Liver (tissue), 9 donors: Measurements from ENCODE around the gene CREB3L2. TPM values are rescaled to one million over a fixed set of nuclear protein-coding genes. Genes with fewer than 3 reads are reported as not detected.

Source experiments
- DNase-seq: peaks from one replicate; pipeline ENCODE4 v3.0.0-alpha.2; 2017; ENCODE audit warnings: low spot score
- H3K27ac ChIP-seq, 2 donors: one replicate each; pipeline ENCODE4 v1.7.0; 2013; ENCODE audit warnings: inconsistent platforms in 2 of 2, low read length in 2 of 2, control low read depth in 1 of 2, low read depth in 1 of 2, mild to moderate bottlenecking in 1 of 2
- H3K27me3 ChIP-seq, 4 donors: one replicate each; pipeline versions ENCODE4 v1.6.1 to v1.7.0; 2013; ENCODE audit warnings: low read length in 3 of 4, inconsistent platforms in 1 of 4, mild to moderate bottlenecking in 1 of 4, moderate library complexity in 1 of 4; ENCODE audit not compliant: control insufficient read depth in 4 of 4, insufficient read depth in 4 of 4
- H3K36me3 ChIP-seq, 4 donors: one replicate each; pipeline versions ENCODE4 v1.6.1 to v1.7.0; 2013; ENCODE audit warnings: low read length in 3 of 4, mild to moderate bottlenecking in 3 of 4, low read depth in 1 of 4, moderate library complexity in 1 of 4; ENCODE audit not compliant: control insufficient read depth in 4 of 4, insufficient read depth in 3 of 4
- H3K4me1 ChIP-seq, 4 donors: one replicate each; pipeline versions ENCODE4 v1.6.1 to v1.7.0; 2013; ENCODE audit warnings: low read length in 3 of 4, mild to moderate bottlenecking in 3 of 4, moderate library complexity in 1 of 4; ENCODE audit not compliant: control insufficient read depth in 4 of 4, insufficient read depth in 4 of 4
- H3K4me3 ChIP-seq, 3 donors: one replicate each; pipeline versions ENCODE4 v1.6.1 to v1.7.0; 2013; ENCODE audit warnings: low read length in 3 of 3, control low read depth in 1 of 3, low read depth in 1 of 3, mild to moderate bottlenecking in 1 of 3
- H3K9ac ChIP-seq, 2 donors: one replicate each; pipeline ENCODE4 v1.7.0; 2013; ENCODE audit warnings: low read length in 2 of 2, mild to moderate bottlenecking in 2 of 2, moderate library complexity in 2 of 2, control low read depth in 1 of 2, low read depth in 1 of 2
- H3K9me3 ChIP-seq, 4 donors: one replicate each; pipeline versions ENCODE4 v1.6.1 to v1.7.0; 2013; ENCODE audit warnings: low read length in 3 of 4; ENCODE audit not compliant: control insufficient read depth in 4 of 4
- EGR1 ChIP-seq, 2 donors: IDR thresholded peaks; 2 replicates each; pipeline ENCODE4 v1.6.1; 2016 to 2018; ENCODE audit warnings: antibody characterized with exemption in 2 of 2, low read depth in 2 of 2
- FOXA1 ChIP-seq: IDR thresholded peaks from 2 replicates; pipeline ENCODE4 v1.6.1; 2016; ENCODE audit warnings: antibody characterized with exemption
- FOXA2 ChIP-seq: IDR thresholded peaks from 2 replicates; pipeline ENCODE4 v1.6.1; 2016; ENCODE audit warnings: antibody characterized with exemption
- GABPA ChIP-seq, 2 donors: IDR thresholded peaks in 1 of 2; conservative IDR thresholded peaks in 1 of 2; 2 replicates each; pipeline ENCODE4 v1.6.1; 2016; ENCODE audit warnings: antibody characterized with exemption in 2 of 2, mild to moderate bottlenecking in 1 of 2, moderate library complexity in 1 of 2
- HNF4A ChIP-seq, 2 donors: conservative IDR thresholded peaks; 2 replicates each; pipeline ENCODE4 v1.6.1; 2016; ENCODE audit warnings: antibody characterized with exemption in 2 of 2, mild to moderate bottlenecking in 2 of 2
- HNF4G ChIP-seq: IDR thresholded peaks from 2 replicates; pipeline ENCODE4 v1.6.1; 2016; ENCODE audit warnings: antibody characterized with exemption
- JUND ChIP-seq, 2 donors: IDR thresholded peaks; 2 replicates each; pipeline ENCODE4 v1.6.1; 2016; ENCODE audit warnings: antibody characterized with exemption in 2 of 2
- NR2F2 ChIP-seq: IDR thresholded peaks from 2 replicates; pipeline ENCODE4 v1.6.1; 2016; ENCODE audit warnings: antibody characterized with exemption
- RAD21 ChIP-seq, 2 donors: IDR thresholded peaks; 2 replicates each; pipeline ENCODE4 v1.6.1; 2016; ENCODE audit warnings: antibody characterized with exemption in 2 of 2, mild to moderate bottlenecking in 2 of 2
- RXRA ChIP-seq, 2 donors: IDR thresholded peaks; 2 replicates each; pipeline ENCODE4 v1.6.1; 2017 to 2018; ENCODE audit warnings: antibody characterized with exemption in 2 of 2, mild to moderate bottlenecking in 1 of 2
- SP1 ChIP-seq: IDR thresholded peaks from 2 replicates; pipeline ENCODE4 v1.6.1; 2018; ENCODE audit warnings: antibody characterized with exemption, mild to moderate bottlenecking
- TAF1 ChIP-seq: conservative IDR thresholded peaks from 2 replicates; pipeline ENCODE4 v1.6.1; 2016; ENCODE audit warnings: antibody characterized with exemption, mild to moderate bottlenecking
- YY1 ChIP-seq: IDR thresholded peaks from 2 replicates; pipeline ENCODE4 v1.6.1; 2016; ENCODE audit warnings: antibody characterized with exemption, mild to moderate bottlenecking
- WGBS: extraction: QIAGEN DNeasy Blood & Tissue Kit; methylation state at CpG from one replicate; pipeline ENCODE4 v1.1.7; 2013; 5-methylcytosine and 5-hydroxymethylcytosine counted together
- polyA plus RNA-seq, 2 donors: library from polyadenylated mRNA; stranded (reverse) in 1 of 2; unstranded in 1 of 2; fragments of 200-250 nt in 1 of 2; fragments of >200 nt in 1 of 2; fragmentation: Nextera tagmentation in 1 of 2; extraction: Ambion mirVana in 1 of 2; gene quantifications; one replicate each; pipeline versions ENCODE4 v1.2.1 to v1.2.3, GENCODE V29; 2013 to 2015
- total RNA-seq, 2 donors: library from RNA; depleted of rRNA; stranded (reverse); fragments of >200 nt; gene quantifications; one replicate each; pipeline ENCODE4 v1.2.3, GENCODE V29; 2014
- TF ChIP-seq, protein P1 (sequence below): IDR thresholded peaks from 2 replicates; pipeline ENCODE4 v1.6.1; 2016; ENCODE audit warnings: antibody characterized with exemption
- TF ChIP-seq, protein P2 (sequence below): IDR thresholded peaks from 2 replicates; pipeline ENCODE4 v1.6.1; 2016; ENCODE audit warnings: antibody characterized with exemption, mild to moderate bottlenecking
- TF ChIP-seq, protein P3 (sequence below): IDR thresholded peaks from 2 replicates; pipeline ENCODE4 v1.6.1; 2016; ENCODE audit warnings: antibody characterized with exemption
- TF ChIP-seq, protein P4 (sequence below): fragments of 150-350 bp; IDR thresholded peaks from 2 replicates; pipeline ENCODE4 v1.5.1; 2017; ENCODE audit warnings: improper control_type of control experiment, low read depth, low read length; ENCODE audit not compliant: missing input control
- TF ChIP-seq, protein P5 (sequence below): IDR thresholded peaks from 2 replicates; pipeline ENCODE4 v1.6.1; 2016; ENCODE audit warnings: antibody characterized with exemption
- donor health status: healthy.
- donor health status: healthy.
- donor health status: healthy.
- donor health status: healthy.
- donor health status: healthy.

Gene CREB3L2
- total and polyA plus RNA-seq, 4 donors, result 6.7 to 16.6 (median 9.9) TPM

DNA sequence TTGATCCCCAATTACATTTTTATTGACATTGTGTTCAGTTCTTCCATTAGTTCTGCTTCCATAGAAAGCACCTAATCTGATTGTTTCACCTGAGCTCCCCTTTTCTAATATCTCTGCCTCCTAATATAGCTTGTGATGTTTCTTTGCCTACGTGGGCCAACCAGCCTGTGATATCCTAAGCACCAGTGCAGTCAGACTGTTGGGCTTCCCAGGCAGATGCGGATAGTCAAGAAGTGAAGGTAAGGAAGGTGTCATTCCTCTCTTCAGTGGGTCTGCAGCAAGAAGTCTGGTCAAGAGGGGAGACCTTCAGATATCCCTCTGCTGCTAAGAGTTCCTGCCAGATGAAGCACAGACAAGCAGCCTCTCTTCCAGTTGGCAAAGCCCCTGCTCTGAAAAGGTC is 138.9 kb downstream of the CREB3L2 start:
- H3K4me1 ChIP-seq, result no peaks in the 10 kb centered on the region
- no peak for DNase-seq
- H3K27ac ChIP-seq, result no peak overlapping the region
- no peak overlapping the region for H3K4me3 ChIP-seq
- TF ChIP-seq HNF4G (no peak), SP1 (no peak), TAF1 (no peak), RAD21 (IDR thresholded peaks at IDR 0.05) (no peak), HNF4A (conservative IDR thresholded peaks at IDR 0.05) (no peak), NR2F2 (no peak), EGR1 (IDR thresholded peaks at IDR 0.05; ENCODE audit: low read depth in 2 of 2) (no peak), FOXA2 (no peak), FOXA1 (no peak), GABPA (IDR thresholded peaks at IDR 0.05 in 1 of 2, conservative IDR thresholded peaks at IDR 0.05 in 1 of 2) (no peak), RXRA (IDR thresholded peaks at IDR 0.05) (no peak), YY1 (no peak)
- TF ChIP-seq, protein P1, sequence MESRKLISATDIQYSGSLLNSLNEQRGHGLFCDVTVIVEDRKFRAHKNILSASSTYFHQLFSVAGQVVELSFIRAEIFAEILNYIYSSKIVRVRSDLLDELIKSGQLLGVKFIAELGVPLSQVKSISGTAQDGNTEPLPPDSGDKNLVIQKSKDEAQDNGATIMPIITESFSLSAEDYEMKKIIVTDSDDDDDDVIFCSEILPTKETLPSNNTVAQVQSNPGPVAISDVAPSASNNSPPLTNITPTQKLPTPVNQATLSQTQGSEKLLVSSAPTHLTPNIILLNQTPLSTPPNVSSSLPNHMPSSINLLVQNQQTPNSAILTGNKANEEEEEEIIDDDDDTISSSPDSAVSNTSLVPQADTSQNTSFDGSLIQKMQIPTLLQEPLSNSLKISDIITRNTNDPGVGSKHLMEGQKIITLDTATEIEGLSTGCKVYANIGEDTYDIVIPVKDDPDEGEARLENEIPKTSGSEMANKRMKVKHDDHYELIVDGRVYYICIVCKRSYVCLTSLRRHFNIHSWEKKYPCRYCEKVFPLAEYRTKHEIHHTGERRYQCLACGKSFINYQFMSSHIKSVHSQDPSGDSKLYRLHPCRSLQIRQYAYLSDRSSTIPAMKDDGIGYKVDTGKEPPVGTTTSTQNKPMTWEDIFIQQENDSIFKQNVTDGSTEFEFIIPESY, result no peak
- TF ChIP-seq, protein P2, sequence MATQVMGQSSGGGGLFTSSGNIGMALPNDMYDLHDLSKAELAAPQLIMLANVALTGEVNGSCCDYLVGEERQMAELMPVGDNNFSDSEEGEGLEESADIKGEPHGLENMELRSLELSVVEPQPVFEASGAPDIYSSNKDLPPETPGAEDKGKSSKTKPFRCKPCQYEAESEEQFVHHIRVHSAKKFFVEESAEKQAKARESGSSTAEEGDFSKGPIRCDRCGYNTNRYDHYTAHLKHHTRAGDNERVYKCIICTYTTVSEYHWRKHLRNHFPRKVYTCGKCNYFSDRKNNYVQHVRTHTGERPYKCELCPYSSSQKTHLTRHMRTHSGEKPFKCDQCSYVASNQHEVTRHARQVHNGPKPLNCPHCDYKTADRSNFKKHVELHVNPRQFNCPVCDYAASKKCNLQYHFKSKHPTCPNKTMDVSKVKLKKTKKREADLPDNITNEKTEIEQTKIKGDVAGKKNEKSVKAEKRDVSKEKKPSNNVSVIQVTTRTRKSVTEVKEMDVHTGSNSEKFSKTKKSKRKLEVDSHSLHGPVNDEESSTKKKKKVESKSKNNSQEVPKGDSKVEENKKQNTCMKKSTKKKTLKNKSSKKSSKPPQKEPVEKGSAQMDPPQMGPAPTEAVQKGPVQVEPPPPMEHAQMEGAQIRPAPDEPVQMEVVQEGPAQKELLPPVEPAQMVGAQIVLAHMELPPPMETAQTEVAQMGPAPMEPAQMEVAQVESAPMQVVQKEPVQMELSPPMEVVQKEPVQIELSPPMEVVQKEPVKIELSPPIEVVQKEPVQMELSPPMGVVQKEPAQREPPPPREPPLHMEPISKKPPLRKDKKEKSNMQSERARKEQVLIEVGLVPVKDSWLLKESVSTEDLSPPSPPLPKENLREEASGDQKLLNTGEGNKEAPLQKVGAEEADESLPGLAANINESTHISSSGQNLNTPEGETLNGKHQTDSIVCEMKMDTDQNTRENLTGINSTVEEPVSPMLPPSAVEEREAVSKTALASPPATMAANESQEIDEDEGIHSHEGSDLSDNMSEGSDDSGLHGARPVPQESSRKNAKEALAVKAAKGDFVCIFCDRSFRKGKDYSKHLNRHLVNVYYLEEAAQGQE, result no peak
- TF ChIP-seq, protein P3, sequence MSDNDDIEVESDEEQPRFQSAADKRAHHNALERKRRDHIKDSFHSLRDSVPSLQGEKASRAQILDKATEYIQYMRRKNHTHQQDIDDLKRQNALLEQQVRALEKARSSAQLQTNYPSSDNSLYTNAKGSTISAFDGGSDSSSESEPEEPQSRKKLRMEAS, result no peak
- TF ChIP-seq, protein P4, sequence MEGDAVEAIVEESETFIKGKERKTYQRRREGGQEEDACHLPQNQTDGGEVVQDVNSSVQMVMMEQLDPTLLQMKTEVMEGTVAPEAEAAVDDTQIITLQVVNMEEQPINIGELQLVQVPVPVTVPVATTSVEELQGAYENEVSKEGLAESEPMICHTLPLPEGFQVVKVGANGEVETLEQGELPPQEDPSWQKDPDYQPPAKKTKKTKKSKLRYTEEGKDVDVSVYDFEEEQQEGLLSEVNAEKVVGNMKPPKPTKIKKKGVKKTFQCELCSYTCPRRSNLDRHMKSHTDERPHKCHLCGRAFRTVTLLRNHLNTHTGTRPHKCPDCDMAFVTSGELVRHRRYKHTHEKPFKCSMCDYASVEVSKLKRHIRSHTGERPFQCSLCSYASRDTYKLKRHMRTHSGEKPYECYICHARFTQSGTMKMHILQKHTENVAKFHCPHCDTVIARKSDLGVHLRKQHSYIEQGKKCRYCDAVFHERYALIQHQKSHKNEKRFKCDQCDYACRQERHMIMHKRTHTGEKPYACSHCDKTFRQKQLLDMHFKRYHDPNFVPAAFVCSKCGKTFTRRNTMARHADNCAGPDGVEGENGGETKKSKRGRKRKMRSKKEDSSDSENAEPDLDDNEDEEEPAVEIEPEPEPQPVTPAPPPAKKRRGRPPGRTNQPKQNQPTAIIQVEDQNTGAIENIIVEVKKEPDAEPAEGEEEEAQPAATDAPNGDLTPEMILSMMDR, result no peak
- no peak overlapping the region for H3K9ac ChIP-seq
- H3K9me3 ChIP-seq, result peaks cover 0 to 4% (median 1%) of the 10 kb centered on the region in 4 donors
- H3K27me3 ChIP-seq, result no peaks in the 10 kb centered on the region
- peaks cover 0 to 12% (median 2%) of the 10 kb centered on the region in 4 donors for H3K36me3 ChIP-seq
- 97% methylated on average over 2 of the region's 2 CpGs for WGBS

DNA sequence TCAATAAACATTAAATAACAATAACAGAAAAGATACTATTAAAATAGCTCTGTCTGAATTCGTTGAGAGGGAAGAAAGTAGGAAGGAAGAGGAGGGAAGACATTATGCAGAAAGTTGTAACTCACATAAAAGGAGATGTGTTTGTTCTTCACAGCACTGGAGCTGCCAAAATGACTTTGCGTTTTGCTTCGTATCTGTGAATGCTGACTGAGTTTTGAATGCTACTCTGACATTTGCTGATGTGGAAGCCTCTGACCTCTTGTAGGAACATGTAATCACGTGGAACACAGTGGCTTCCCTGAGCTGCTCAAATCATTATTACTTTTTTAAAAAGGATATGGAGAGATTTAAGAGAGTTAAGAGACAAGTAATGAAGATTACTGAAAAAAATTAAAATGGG is 139.5 kb downstream of the CREB3L2 start:
- Histone ChIP-seq H3K36me3 (peaks cover 0 to 8% (median under 1%) of the 10 kb centered on the region in 4 donors), H3K4me1 (no peaks in the 10 kb centered on the region), H3K9ac (no peak overlapping the region), H3K27me3 (no peaks in the 10 kb centered on the region), H3K4me3 (no peak overlapping the region), H3K9me3 (peaks cover 0 to 4% (median 1%) of the 10 kb centered on the region in 4 donors), H3K27ac (no peak overlapping the region)
- TF ChIP-seq, protein P5, sequence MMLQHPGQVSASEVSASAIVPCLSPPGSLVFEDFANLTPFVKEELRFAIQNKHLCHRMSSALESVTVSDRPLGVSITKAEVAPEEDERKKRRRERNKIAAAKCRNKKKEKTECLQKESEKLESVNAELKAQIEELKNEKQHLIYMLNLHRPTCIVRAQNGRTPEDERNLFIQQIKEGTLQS, result no peak
- no peak for TF ChIP-seq JUND (IDR thresholded peaks at IDR 0.05)
- TF ChIP-seq GABPA (IDR thresholded peaks at IDR 0.05 in 1 of 2, conservative IDR thresholded peaks at IDR 0.05 in 1 of 2), result no peak
- TF ChIP-seq, protein P1, result no peak
- TF ChIP-seq, protein P4, result no peak
- no peak for TF ChIP-seq HNF4A (conservative IDR thresholded peaks at IDR 0.05)
- no peak for TF ChIP-seq SP1
- TF ChIP-seq HNF4G, result no peak
- no peak for TF ChIP-seq EGR1 (IDR thresholded peaks at IDR 0.05; ENCODE audit: low read depth in 2 of 2)
- TF ChIP-seq RXRA (IDR thresholded peaks at IDR 0.05), result no peak
- no peak for TF ChIP-seq RAD21 (IDR thresholded peaks at IDR 0.05)
- TF ChIP-seq YY1, result no peak
- no peak for TF ChIP-seq TAF1
- TF ChIP-seq, protein P3, result no peak
- TF ChIP-seq NR2F2, result no peak
- DNase-seq, result no peak
- WGBS, result 71% methylated on average over 4 of the region's 4 CpGs
